H9 (cell line): ENCODE data around the gene TSPAN11. TPM values are rescaled to one million over a fixed set of nuclear protein-coding genes. Genes with fewer than 3 reads are reported as not detected.

ENCODE experiments used
- DNase-seq: peaks from one replicate; pipeline ENCODE4 v3.0.0-alpha.2; 2017
- H2AFZ ChIP-seq: one replicate; pipeline ENCODE4 v1.6.1; 2013; ENCODE audit warnings: mild to moderate bottlenecking, low read length, control low read depth, moderate library complexity
- H2AK5ac ChIP-seq: 2 replicates; pipeline ENCODE4 v1.6.1; 2013; ENCODE audit warnings: low read length, control low read depth, mixed read lengths; ENCODE audit not compliant: insufficient read length
- H2BK120ac ChIP-seq: one replicate; pipeline ENCODE4 v1.6.1; 2013; ENCODE audit warnings: low read depth, mild to moderate bottlenecking, low read length, control low read depth, inconsistent platforms; ENCODE audit not compliant: poor library complexity, severe bottlenecking
- H2BK12ac ChIP-seq: 2 replicates; pipeline ENCODE4 v1.6.1; 2013; ENCODE audit warnings: low read length, control low read depth, mixed read lengths, low read depth; ENCODE audit not compliant: insufficient read length
- H2BK15ac ChIP-seq: 2 replicates; pipeline ENCODE4 v1.6.1; 2013; ENCODE audit warnings: low read depth, low read length, control low read depth
- H2BK20ac ChIP-seq: one replicate; pipeline ENCODE4 v1.6.1; 2013; ENCODE audit warnings: low read depth, mild to moderate bottlenecking, low read length, control low read depth, inconsistent platforms; ENCODE audit not compliant: poor library complexity, severe bottlenecking
- H2BK5ac ChIP-seq: 2 replicates; pipeline ENCODE4 v1.6.1; 2013; ENCODE audit warnings: low read length, control low read depth, mixed read lengths; ENCODE audit not compliant: insufficient read length
- H3K14ac ChIP-seq: 2 replicates; pipeline ENCODE4 v1.6.1; 2013; ENCODE audit warnings: low read length, control low read depth; ENCODE audit not compliant: insufficient read depth
- H3K18ac ChIP-seq: 2 replicates; pipeline ENCODE4 v1.6.1; 2013; ENCODE audit warnings: low read depth, mild to moderate bottlenecking, mixed read lengths, low read length, control low read depth; ENCODE audit not compliant: insufficient read length
- H3K23ac ChIP-seq: 2 replicates; pipeline ENCODE4 v1.6.1; 2013; ENCODE audit warnings: low read length, control low read depth, mixed read lengths, low read depth; ENCODE audit not compliant: insufficient read length
- H3K23me2 ChIP-seq: 2 replicates; pipeline ENCODE4 v1.6.1; 2013; ENCODE audit warnings: low read depth, mild to moderate bottlenecking, mixed read lengths, low read length, control low read depth; ENCODE audit not compliant: insufficient read length, poor library complexity, severe bottlenecking
- H3K27ac ChIP-seq: 2 replicates; pipeline ENCODE4 v1.5.1; 2013; ENCODE audit warnings: low read length, control low read depth, mixed read lengths, low read depth; ENCODE audit not compliant: insufficient read length
- H3K27me3 ChIP-seq: 2 replicates; pipeline ENCODE4 v1.6.1; 2013; ENCODE audit warnings: low read length, control low read depth, inconsistent platforms; ENCODE audit not compliant: insufficient read depth
- H3K4ac ChIP-seq: 2 replicates; pipeline ENCODE4 v1.6.1; 2013; ENCODE audit warnings: low read depth, mild to moderate bottlenecking, control low read depth, inconsistent platforms, low read length, moderate library complexity
- H3K4me1 ChIP-seq: 2 replicates; pipeline ENCODE4 v1.6.1; 2013; ENCODE audit warnings: low read length, control low read depth, inconsistent platforms; ENCODE audit not compliant: insufficient read depth
- H3K4me2 ChIP-seq: 2 replicates; pipeline ENCODE4 v1.6.1; 2013; ENCODE audit warnings: low read length, control low read depth, mixed read lengths; ENCODE audit not compliant: insufficient read length, insufficient read depth
- H3K56ac ChIP-seq: 2 replicates; pipeline ENCODE4 v1.6.1; 2013; ENCODE audit warnings: low read depth, mild to moderate bottlenecking, mixed read lengths, low read length, control low read depth; ENCODE audit not compliant: insufficient read length
- H3K79me1 ChIP-seq: 2 replicates; pipeline ENCODE4 v1.6.1; 2013; ENCODE audit warnings: low read depth, mild to moderate bottlenecking, moderate library complexity, low read length, control low read depth, inconsistent platforms; ENCODE audit not compliant: insufficient read depth, poor library complexity, severe bottlenecking
- H3K79me2 ChIP-seq: 2 replicates; pipeline ENCODE4 v1.6.1; 2013; ENCODE audit warnings: low read length, control low read depth, inconsistent platforms; ENCODE audit not compliant: insufficient read depth
- H3K9ac ChIP-seq: 2 replicates; pipeline ENCODE4 v1.6.1; 2013; ENCODE audit warnings: low read length, control low read depth, mixed read lengths; ENCODE audit not compliant: insufficient read length; ENCODE audit errors: extremely low read depth
- H3K9me3 ChIP-seq: one replicate; pipeline ENCODE4 v1.6.1; 2013; ENCODE audit warnings: low read depth, low read length, inconsistent platforms; ENCODE audit not compliant: control insufficient read depth
- H3T11ph ChIP-seq: one replicate; pipeline ENCODE4 v1.6.1; 2013; ENCODE audit warnings: mild to moderate bottlenecking, low read length, control low read depth, inconsistent platforms
- H4K20me1 ChIP-seq: one replicate; pipeline ENCODE4 v1.6.1; 2013; ENCODE audit not compliant: control insufficient read depth, insufficient read length, insufficient read depth
- H4K5ac ChIP-seq: 2 replicates; pipeline ENCODE4 v1.6.1; 2013; ENCODE audit warnings: low read depth, mild to moderate bottlenecking, mixed read lengths, low read length, control low read depth; ENCODE audit not compliant: insufficient read length
- H4K8ac ChIP-seq: replicated peaks from 2 replicates; pipeline ENCODE4 v1.6.1; 2013; ENCODE audit warnings: low read length, control low read depth, mixed read lengths, low read depth; ENCODE audit not compliant: insufficient read length
- H4K91ac ChIP-seq: 2 replicates; pipeline ENCODE4 v1.6.1; 2013; ENCODE audit warnings: low read depth, mild to moderate bottlenecking, moderate library complexity, mixed read lengths, low read length, control low read depth; ENCODE audit not compliant: insufficient read length
- H3K27ac Mint-ChIP-seq, 3 experiments: 2 replicates in 2 of 3; 3 replicates in 1 of 3; pipeline ENCODE4 v1.8.0; 2020 to 2021; ENCODE audit warnings: mixed read lengths in 3 of 3, mild to moderate bottlenecking in 1 of 3, moderate library complexity in 1 of 3
- H3K27me3 Mint-ChIP-seq: 2 replicates; pipeline ENCODE4 v1.8.0; 2021; ENCODE audit warnings: low read depth, mild to moderate bottlenecking, moderate library complexity, mixed read lengths
- H3K36me3 Mint-ChIP-seq, 3 experiments: 2 replicates in 2 of 3; 3 replicates in 1 of 3; pipeline ENCODE4 v1.8.0; 2020 to 2021; ENCODE audit warnings: low read depth in 3 of 3, mixed read lengths in 3 of 3; ENCODE audit not compliant: insufficient read depth in 1 of 3
- H3K4me1 Mint-ChIP-seq, 2 experiments: 2 replicates each; pipeline ENCODE4 v1.8.0; 2020; ENCODE audit warnings: mixed read lengths in 2 of 2
- H3K4me3 Mint-ChIP-seq, 2 experiments: 2 replicates in 1 of 2; 3 replicates in 1 of 2; pipeline ENCODE4 v1.8.0; 2020 to 2021; ENCODE audit warnings: mild to moderate bottlenecking in 2 of 2, mixed read lengths in 2 of 2, moderate library complexity in 1 of 2
- H3K9me3 Mint-ChIP-seq, 2 experiments: 2 replicates in 1 of 2; 3 replicates in 1 of 2; pipeline ENCODE4 v1.8.0; 2020; ENCODE audit warnings: mild to moderate bottlenecking in 2 of 2, mixed read lengths in 2 of 2, moderate library complexity in 1 of 2
- WGBS: extraction: QIAGEN DNeasy Blood & Tissue Kit; methylation state at CpG from one replicate; pipeline ENCODE4 v1.1.7; 2013; ENCODE audit warnings: missing lambda C conversion rate, low lambda C conversion rate, mixed read lengths; ENCODE audit not compliant: insufficient read length; ENCODE audit errors: extremely low coverage; 5-methylcytosine and 5-hydroxymethylcytosine counted together
- total RNA-seq: library from RNA; stranded (reverse); gene quantifications from 2 replicates; pipeline ENCODE4 v1.2.1, GENCODE V29; 2021
- TF ChIP-seq, protein P1 (sequence below): fragments of 200-600 bp; sonication (generic); conservative IDR thresholded peaks from 3 replicates; pipeline ENCODE4 v1.8.0; 2021; ENCODE audit warnings: antibody characterized with exemption, mild to moderate bottlenecking

TSPAN11 gene
- total RNA-seq, 1 experiment from 2014 or later, result 4.2 TPM

DNA sequence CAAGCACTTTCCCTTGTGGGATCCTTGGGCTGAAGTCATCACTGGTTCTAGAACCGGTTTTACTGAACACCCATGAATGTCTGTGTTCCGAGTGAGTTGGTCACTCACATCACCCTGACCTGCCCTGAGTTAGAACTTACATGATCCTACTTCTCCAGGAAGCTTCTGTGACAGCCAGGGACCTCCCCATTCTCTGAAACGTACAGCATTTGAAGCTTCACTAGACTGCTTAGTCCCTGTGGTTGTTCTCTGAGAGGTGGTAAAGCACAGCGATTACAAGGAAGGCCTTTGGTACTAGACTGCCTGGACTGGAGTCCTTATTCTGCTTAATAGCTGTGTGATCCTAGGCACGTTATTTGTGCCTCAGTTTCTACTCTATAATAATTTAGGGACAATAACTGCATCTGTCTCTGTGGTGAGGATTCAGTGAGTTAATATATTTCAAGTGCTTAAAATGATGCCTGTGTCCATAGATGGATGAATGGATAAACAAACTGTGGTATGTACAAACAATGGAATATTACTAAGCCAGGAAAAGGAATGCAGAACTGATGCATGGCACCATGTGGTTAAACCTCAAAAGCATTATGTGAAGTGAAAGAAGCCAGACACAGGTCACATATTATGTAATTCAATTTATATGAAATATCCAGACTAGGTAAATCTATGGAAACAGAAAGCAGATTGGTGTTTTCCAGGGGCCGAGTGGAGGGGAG lies 92.4 kb downstream of the TSPAN11 start:
- Histone ChIP-seq H3K4me1 (no peaks in the 10 kb centered on the region), H3K56ac (no peak overlapping the region), H4K5ac (no peak overlapping the region), H3K14ac (no peak overlapping the region), H2BK120ac (no peak overlapping the region), H3K9me3 (no peaks in the 10 kb centered on the region), H3K18ac (no peak overlapping the region), H3K4ac (no peak overlapping the region), H2BK5ac (no peak overlapping the region), H3K27ac (no peak overlapping the region), H3K23ac (no peak overlapping the region), H2BK15ac (no peak overlapping the region), H4K91ac (no peak overlapping the region), H4K8ac (no peak overlapping the region), H3K79me2 (no peaks in the 10 kb centered on the region), H2AFZ (no peak overlapping the region), H3K79me1 (no peaks in the 10 kb centered on the region), H2BK12ac (no peak overlapping the region), H3K9ac (no peak overlapping the region), H2BK20ac (no peak overlapping the region), H3K27me3 (no peaks in the 10 kb centered on the region), H3K4me2 (no peak overlapping the region), H3K23me2 (no peaks in the 10 kb centered on the region), H2AK5ac (no peak overlapping the region), H4K20me1 (no peaks in the 10 kb centered on the region), H3T11ph (no peak overlapping the region)
- TF ChIP-seq, protein P1, sequence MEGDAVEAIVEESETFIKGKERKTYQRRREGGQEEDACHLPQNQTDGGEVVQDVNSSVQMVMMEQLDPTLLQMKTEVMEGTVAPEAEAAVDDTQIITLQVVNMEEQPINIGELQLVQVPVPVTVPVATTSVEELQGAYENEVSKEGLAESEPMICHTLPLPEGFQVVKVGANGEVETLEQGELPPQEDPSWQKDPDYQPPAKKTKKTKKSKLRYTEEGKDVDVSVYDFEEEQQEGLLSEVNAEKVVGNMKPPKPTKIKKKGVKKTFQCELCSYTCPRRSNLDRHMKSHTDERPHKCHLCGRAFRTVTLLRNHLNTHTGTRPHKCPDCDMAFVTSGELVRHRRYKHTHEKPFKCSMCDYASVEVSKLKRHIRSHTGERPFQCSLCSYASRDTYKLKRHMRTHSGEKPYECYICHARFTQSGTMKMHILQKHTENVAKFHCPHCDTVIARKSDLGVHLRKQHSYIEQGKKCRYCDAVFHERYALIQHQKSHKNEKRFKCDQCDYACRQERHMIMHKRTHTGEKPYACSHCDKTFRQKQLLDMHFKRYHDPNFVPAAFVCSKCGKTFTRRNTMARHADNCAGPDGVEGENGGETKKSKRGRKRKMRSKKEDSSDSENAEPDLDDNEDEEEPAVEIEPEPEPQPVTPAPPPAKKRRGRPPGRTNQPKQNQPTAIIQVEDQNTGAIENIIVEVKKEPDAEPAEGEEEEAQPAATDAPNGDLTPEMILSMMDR, result no peak
- H3K9me3 Mint-ChIP-seq, result peaks cover 4% of the 10 kb centered on the region in 2 experiments; a peak in 3 of 5 replicates
- H3K27me3 Mint-ChIP-seq, result peaks cover 12% of the 10 kb centered on the region
- peaks cover 4 to 5% (median 4%) of the 10 kb centered on the region in 3 experiments; a peak in 4 of 7 replicates for H3K36me3 Mint-ChIP-seq
- no peak overlapping the region for H3K27ac Mint-ChIP-seq
- H3K4me1 Mint-ChIP-seq, result peaks cover 21 to 36% of the 10 kb centered on the region in 2 experiments
- H3K4me3 Mint-ChIP-seq, result no peak overlapping the region
- DNase-seq, result no peak
- WGBS, result no CpG with 5 or more reads among the region's 6 CpGs
